GM13976 (cell line): Measurements from ENCODE around the gene TTC39B.
A peak's percentile ranks its signal among the peaks of the same experiment; 100 is the strongest.

ENCODE experiments used
- DNase-seq: peaks from one replicate; pipeline ENCODE4 v3.0.0; 2012; ENCODE audit warnings: low spot score
- in situ Hi-C: fragments of 300-500 bp; cut with MboI; formaldehyde crosslinking; loops from one replicate; pipeline ENCODE4 v1.12.0; 2022; ENCODE audit warnings: low sequenced_read_pairs, mixed read lengths, inconsistent platforms; ENCODE audit not compliant: unreplicated experiment
- TF ChIP-seq, protein P1 (sequence below): IDR thresholded peaks from 2 replicates; pipeline ENCODE4 v1.5.1; 2012; ENCODE audit warnings: borderline replicate concordance, mild to moderate bottlenecking; ENCODE audit not compliant: insufficient read depth; ENCODE audit errors: extremely low read depth, missing control alignments, control extremely low read depth

TTC39B gene

DNA sequence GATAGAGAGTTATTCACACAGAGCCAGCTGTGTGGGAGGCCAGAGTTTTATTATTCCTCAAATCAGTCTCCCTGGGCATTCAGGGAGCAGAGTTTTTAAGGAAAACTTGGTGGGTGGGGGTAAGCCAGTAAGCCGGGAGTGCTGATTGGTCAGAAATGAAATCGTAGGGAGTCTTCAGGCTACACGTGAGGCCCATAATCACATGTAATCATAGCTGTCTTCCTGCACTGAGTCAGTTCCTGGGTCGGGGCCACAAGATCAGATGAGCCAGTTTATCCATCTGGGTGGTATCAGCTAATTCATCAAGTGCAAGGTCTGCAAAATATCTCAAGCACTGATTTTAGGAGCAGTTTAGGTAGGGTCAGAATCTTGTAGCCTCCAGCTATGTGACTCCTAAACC lies 10.8 kb upstream of the TTC39B start:
- TF ChIP-seq, protein P1, sequence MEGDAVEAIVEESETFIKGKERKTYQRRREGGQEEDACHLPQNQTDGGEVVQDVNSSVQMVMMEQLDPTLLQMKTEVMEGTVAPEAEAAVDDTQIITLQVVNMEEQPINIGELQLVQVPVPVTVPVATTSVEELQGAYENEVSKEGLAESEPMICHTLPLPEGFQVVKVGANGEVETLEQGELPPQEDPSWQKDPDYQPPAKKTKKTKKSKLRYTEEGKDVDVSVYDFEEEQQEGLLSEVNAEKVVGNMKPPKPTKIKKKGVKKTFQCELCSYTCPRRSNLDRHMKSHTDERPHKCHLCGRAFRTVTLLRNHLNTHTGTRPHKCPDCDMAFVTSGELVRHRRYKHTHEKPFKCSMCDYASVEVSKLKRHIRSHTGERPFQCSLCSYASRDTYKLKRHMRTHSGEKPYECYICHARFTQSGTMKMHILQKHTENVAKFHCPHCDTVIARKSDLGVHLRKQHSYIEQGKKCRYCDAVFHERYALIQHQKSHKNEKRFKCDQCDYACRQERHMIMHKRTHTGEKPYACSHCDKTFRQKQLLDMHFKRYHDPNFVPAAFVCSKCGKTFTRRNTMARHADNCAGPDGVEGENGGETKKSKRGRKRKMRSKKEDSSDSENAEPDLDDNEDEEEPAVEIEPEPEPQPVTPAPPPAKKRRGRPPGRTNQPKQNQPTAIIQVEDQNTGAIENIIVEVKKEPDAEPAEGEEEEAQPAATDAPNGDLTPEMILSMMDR: no peak
- in situ Hi-C loops: no loop called here
- DNase-seq: no peak

DNA sequence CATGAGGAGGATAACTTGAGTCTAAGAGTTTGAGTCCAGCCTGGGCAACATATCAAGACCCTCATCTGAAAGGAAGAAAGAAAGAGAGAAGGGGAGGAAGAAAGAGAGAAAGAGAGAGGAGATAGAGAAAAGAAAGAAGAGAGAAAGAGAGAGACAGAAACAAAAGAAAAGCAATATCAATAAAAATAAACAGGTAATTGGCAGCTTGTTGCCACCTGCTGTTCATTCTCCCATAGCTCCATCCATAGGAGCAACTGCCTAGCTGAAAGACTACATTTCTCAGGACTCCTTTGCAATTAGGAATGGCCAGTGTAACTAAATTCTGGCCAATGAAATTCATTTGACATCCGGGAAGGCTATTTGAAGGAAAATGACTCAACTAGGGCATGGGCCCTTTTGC lies 4.6 kb upstream of the TTC39B start:
- DNase-seq: no peak
- in situ Hi-C loops: no loop called here

GRCh38 chr9:15310107-15310850 lies 3.3 kb upstream of the TTC39B start:
- in situ Hi-C loops: no loop called here
- TF ChIP-seq, protein P1: no peak
- DNase-seq: no peak

More for the DNA sequence above, 4.6 kb upstream of the TTC39B start:
- TF ChIP-seq, protein P1: no peak

DNA sequence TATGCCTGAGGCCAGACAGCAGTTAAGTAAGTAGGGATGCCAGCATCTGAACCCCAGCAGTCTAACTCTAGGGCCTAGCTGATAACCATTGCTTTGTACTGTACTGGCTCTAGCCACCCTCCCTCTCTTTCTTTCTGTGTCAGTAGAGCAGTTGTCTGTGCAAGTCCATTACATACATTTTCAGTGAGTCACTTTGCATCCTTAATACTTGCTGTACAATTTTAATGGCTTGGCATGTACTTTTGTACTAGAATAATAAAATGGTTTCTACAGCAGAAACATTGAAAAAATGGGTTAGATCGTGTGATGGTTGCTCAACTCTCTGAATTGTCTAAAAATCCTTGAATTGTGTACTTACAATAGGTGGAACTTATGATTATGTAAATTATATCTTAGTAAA lies 1.5 kb upstream of the TTC39B start:
- in situ Hi-C loops: no loop called here
- TF ChIP-seq, protein P1: no peak
- no peak for DNase-seq

DNA sequence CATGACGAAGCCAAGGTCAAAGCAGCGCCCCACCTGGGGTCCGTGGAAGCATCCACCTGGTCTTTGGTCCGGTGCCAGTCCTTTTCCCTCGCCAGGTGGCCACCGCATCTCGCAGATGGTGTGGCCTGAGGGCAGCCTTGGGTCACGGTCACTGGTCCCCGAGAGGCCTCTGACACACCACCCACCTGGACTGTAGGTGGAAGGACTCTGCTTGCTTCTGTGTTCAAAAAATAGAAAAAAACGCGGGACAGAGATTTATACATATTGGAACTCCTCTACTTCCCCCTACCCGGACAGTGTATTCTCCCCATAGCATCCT lies 466 bp upstream of the TTC39B start:
- no peak for DNase-seq
- in situ Hi-C loops: no loop called here
- TF ChIP-seq, protein P1: peak; percentile 4

GRCh38 chr9:15306068-15306756 lies 804 bp downstream of the TTC39B start:
- in situ Hi-C loops: no loop called here
- DNase-seq: peak; percentile 41
- TF ChIP-seq, protein P1: no peak
